ENCODE measurements around the gene MKNK1. TPM values are rescaled to one million over a fixed set of nuclear protein-coding genes. Genes with fewer than 3 reads are reported as not detected.
A peak's percentile ranks its signal among the peaks of the same experiment; 100 is the strongest.

MKNK1 gene
- total and polyA plus RNA-seq, 2 experiments from 2014 or later, result 15.5 to 16.1 TPM

DNA sequence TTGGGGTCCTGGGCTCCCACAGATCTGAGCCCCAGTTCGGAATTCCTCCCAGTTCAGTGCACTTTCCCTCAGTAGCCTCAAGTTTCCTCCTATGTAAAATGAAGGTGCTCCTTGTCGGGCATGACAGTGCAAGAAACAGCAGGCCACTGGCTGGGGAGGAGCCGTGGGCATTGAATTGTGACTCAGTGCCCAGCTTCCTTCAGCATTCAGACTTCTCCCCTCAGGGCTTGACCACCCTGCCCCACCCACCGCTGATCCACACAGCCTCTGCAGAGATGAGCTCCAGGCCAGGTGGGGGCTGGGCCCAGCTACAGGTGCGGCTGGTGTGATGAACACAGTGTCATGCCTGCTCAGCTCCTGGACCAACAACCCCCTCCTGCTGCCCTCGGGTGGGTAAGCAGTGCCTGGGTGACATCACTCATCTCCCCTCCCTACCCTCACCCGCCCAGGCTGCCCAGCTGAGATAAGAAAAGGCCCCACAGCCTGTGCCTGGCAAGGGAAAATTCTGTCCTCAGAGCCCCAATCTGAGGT lies 7.7 kb upstream of the MKNK1 start:
- H3K27ac ChIP-seq, result no peak overlapping the region
- in situ Hi-C loops (cut with MboI), result no loop called here
- peaks cover 28% of the 10 kb centered on the region for H3K4me1 ChIP-seq (ENCODE audit: insufficient read depth)
- TF ChIP-seq EZH2 (IDR thresholded peaks at IDR 0.05; ENCODE audit: insufficient read depth, poor library complexity, severe bottlenecking) (no peak), EZH2phosphoT487 (IDR thresholded peaks at IDR 0.05; ENCODE audit: insufficient read depth, low read depth) (no peak)
- no peak overlapping the region for H3K4me2 ChIP-seq (ENCODE audit: unreplicated experiment)
- no peaks in the 10 kb centered on the region for H3K27me3 ChIP-seq (replicated peaks; ENCODE audit: insufficient read depth)
- no peaks in the 10 kb centered on the region for H3K36me3 ChIP-seq (ENCODE audit: low read depth)
- no peak overlapping the region for H3K9ac ChIP-seq
- no peak overlapping the region for H2AFZ ChIP-seq
- H3K9me2 ChIP-seq (ENCODE audit: insufficient read depth), result no peaks in the 10 kb centered on the region
- H3F3A ChIP-seq (ENCODE audit: insufficient read depth), result no peaks in the 10 kb centered on the region
- H4K20me1 ChIP-seq (ENCODE audit: insufficient read depth), result no peaks in the 10 kb centered on the region
- H3K9me3 ChIP-seq (ENCODE audit: low read depth), result no peaks in the 10 kb centered on the region
- no peak overlapping the region for H3K4me3 ChIP-seq
- peaks cover 21% of the 10 kb centered on the region for H3K79me2 ChIP-seq (ENCODE audit: insufficient read depth)
- DNase-seq, result peak; percentile 57
- 73% methylated on average over 7 of the region's 7 CpGs for WGBS, 2 experiments (ENCODE audit: low coverage in 1 of 2, low lambda C conversion rate in 2 of 2, missing lambda C conversion rate in 2 of 2)

DNA sequence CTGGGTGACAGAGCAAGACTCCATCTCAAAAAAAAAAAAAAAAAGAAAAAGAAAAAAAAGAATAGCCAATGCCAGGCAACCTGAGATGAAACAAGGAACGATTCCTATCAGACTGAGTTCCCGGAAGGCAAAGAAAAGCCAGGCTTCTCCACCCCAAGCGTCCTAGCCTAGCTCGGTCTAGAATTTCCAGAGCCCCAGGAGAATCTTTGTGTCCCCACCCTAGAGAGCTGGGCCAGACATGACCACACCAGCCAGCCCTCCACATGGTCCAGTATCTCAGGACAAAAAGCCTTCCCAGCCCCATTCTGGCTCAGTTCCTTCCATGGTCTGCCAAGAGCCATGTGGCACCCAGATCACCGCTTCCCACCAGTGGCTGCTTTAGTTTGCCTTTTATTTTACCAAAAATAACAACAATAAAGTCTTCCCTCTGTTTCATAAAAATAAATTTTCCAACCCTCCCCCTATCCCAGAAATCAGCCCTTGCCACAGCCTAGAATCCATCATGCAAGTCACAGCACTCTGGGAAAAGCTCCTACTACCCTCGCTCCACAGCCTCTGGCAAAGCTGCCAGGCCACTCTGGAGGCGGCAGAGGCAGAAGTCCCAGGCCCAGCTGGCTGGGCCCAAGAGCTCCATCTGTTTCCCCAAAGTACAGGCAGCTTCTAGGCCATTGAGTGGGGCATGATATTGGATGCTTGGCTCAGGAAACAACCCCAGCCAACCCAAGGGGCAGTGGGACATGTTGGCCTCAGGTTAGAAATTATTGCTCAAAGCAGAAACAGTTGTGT lies 3.5 kb upstream of the MKNK1 start:
- Histone ChIP-seq H3K4me2 (ENCODE audit: unreplicated experiment) (no peak overlapping the region), H3K36me3 (ENCODE audit: low read depth) (no peaks in the 10 kb centered on the region), H3K79me2 (ENCODE audit: insufficient read depth) (no peaks in the 10 kb centered on the region), H4K20me1 (ENCODE audit: insufficient read depth) (no peaks in the 10 kb centered on the region), H2AFZ (no peak overlapping the region), H3K27ac (no peak overlapping the region), H3K4me1 (ENCODE audit: insufficient read depth) (peaks cover 10% of the 10 kb centered on the region), H3K9ac (no peak overlapping the region), H3K27me3 (replicated peaks; ENCODE audit: insufficient read depth) (no peaks in the 10 kb centered on the region), H3F3A (ENCODE audit: insufficient read depth) (no peaks in the 10 kb centered on the region; the same call in none of the 2 replicates), H3K4me3 (no peak overlapping the region), H3K9me3 (ENCODE audit: low read depth) (no peaks in the 10 kb centered on the region), H3K9me2 (ENCODE audit: insufficient read depth) (no peaks in the 10 kb centered on the region)
- TF ChIP-seq EZH2 (IDR thresholded peaks at IDR 0.05; ENCODE audit: insufficient read depth, poor library complexity, severe bottlenecking), result no peak
- no peak for TF ChIP-seq EZH2phosphoT487 (IDR thresholded peaks at IDR 0.05; ENCODE audit: insufficient read depth, low read depth)
- WGBS, 2 experiments (ENCODE audit: low coverage in 1 of 2, low lambda C conversion rate in 2 of 2, missing lambda C conversion rate in 2 of 2), result 44 to 46% methylated on average over 7 of the region's 7 CpGs
- DNase-seq, result no peak
- in situ Hi-C loops (cut with MboI), result no loop called here

DNA sequence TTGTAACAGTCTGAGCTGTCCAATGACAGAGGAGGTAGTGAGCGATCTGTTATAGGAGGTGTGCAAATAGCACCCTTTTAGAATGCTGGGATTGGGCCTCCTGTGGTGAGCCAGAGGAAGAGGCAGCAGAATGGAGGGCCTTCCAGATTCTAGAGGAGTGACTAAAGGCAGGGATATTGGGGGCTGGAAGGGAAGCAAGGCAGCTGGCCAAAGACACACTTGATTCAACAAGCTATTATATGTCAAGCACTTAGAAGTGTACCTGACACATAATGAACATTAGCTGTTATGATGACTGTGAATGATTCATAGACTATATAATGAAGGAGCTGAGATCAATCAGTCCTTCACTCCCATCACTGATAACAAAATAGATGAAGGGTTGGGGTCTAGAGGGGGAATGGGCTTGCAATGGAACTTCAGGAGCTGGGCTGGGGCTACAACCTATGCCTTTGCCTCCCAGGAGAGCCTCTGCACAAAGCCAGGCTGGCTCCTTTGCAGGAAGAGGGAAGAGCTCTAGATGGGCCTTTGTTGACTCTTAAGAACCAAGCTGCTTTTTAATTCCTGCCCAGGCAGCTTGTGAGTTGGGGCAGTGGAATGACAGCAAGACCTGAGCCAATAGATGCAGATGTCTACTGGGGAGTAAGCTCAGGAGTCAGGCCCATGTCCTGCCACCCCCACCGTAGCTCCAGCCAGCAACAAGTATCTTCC lies 2.3 kb upstream of the MKNK1 start:
- Histone ChIP-seq H3K9me3 (ENCODE audit: low read depth) (no peaks in the 10 kb centered on the region), H3K27ac (no peak overlapping the region), H3K4me2 (ENCODE audit: unreplicated experiment) (no peak overlapping the region), H3K27me3 (replicated peaks; ENCODE audit: insufficient read depth) (no peaks in the 10 kb centered on the region), H3F3A (ENCODE audit: insufficient read depth) (no peaks in the 10 kb centered on the region; the same call in none of the 2 replicates), H3K79me2 (ENCODE audit: insufficient read depth) (0 out of 2 replicates have a peak, but pooled peaks cover 8% of the 10 kb centered on the region), H3K9ac (no peak overlapping the region), H3K4me1 (ENCODE audit: insufficient read depth) (0 out of 2 replicates have a peak, but pooled peaks cover 3% of the 10 kb centered on the region), H4K20me1 (ENCODE audit: insufficient read depth) (no peaks in the 10 kb centered on the region), H3K9me2 (ENCODE audit: insufficient read depth) (no peaks in the 10 kb centered on the region), H3K4me3 (no peak overlapping the region), H3K36me3 (ENCODE audit: low read depth) (no peaks in the 10 kb centered on the region), H2AFZ (no peak overlapping the region)
- DNase-seq, result peak; percentile 35
- in situ Hi-C loops (cut with MboI), result no loop called here
- WGBS, 2 experiments (ENCODE audit: low coverage in 1 of 2, low lambda C conversion rate in 2 of 2, missing lambda C conversion rate in 2 of 2), result 48 to 52% methylated on average over 2 of the region's 2 CpGs
- TF ChIP-seq EZH2phosphoT487 (IDR thresholded peaks at IDR 0.05; ENCODE audit: insufficient read depth, low read depth), result no peak

DNA sequence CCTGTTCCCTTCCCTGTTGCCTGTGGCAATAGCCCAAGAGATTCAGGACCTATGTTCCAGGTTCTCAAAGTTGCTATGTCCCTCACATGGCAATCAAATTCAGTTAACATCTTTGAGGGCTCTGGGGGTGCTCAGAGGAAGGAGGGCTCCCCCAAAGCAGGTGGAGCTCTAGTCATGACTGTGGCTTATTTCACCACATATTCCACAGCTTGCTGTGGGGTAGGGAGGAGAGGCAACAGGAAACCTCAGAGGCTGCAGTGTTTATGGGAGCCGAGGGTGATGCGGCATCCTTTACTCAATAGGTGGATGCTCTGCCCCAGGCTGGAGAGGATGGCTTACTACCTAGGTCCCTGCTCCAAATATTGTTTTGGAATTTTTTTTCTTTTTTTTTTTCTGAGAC lies 1.2 kb upstream of the MKNK1 start:
- Histone ChIP-seq H3K4me1 (ENCODE audit: insufficient read depth) (0 out of 2 replicates have a peak, but pooled peaks cover 3% of the 10 kb centered on the region), H3K9me3 (ENCODE audit: low read depth) (no peaks in the 10 kb centered on the region), H3F3A (ENCODE audit: insufficient read depth) (no peaks in the 10 kb centered on the region; the same call in none of the 2 replicates), H2AFZ (no peak overlapping the region), H3K36me3 (ENCODE audit: low read depth) (no peaks in the 10 kb centered on the region), H3K9ac (no peak overlapping the region), H3K4me2 (ENCODE audit: unreplicated experiment) (no peak overlapping the region), H3K4me3 (no peak overlapping the region), H3K79me2 (ENCODE audit: insufficient read depth) (peaks cover 10% of the 10 kb centered on the region; the same call in 1 of the 2 replicates), H3K9me2 (ENCODE audit: insufficient read depth) (no peaks in the 10 kb centered on the region), H3K27me3 (replicated peaks; ENCODE audit: insufficient read depth) (no peaks in the 10 kb centered on the region), H4K20me1 (ENCODE audit: insufficient read depth) (no peaks in the 10 kb centered on the region), H3K27ac (no peak overlapping the region)
- TF ChIP-seq EZH2 (IDR thresholded peaks at IDR 0.05; ENCODE audit: insufficient read depth, poor library complexity, severe bottlenecking) (no peak), EZH2phosphoT487 (IDR thresholded peaks at IDR 0.05; ENCODE audit: insufficient read depth, low read depth) (no peak)
- 82 to 91% methylated on average over 2 of the region's 2 CpGs for WGBS, 2 experiments (ENCODE audit: low coverage in 1 of 2, low lambda C conversion rate in 2 of 2, missing lambda C conversion rate in 2 of 2)
- in situ Hi-C loops (cut with MboI), result no loop called here
- DNase-seq, result no peak
